Measurements from ENCODE around the gene EPM2A.

The EPM2A gene

DNA sequence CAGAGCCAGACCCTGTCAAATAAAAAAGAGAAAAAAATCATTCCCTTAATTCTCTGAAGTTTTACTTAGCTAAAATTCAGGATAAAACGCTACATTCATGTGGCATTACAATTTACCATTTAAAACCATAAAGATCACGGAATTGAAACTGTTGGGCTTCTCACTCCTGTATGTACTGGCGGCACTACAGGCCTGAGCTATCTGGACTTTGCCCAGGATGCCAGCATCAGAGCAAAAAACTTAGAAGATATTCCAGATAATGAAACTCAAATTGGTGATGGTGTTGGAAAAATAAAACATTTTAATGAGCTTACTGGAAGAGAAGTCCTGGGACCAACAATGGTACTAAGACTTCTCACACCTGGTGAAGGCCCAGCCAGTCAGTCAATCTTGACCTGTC lies 14.2 kb downstream of the EPM2A start:
- no peak overlapping the region for H3K4me3 ChIP-seq (ENCODE audit: low read depth, low read length)
- TF ChIP-seq, protein P1, sequence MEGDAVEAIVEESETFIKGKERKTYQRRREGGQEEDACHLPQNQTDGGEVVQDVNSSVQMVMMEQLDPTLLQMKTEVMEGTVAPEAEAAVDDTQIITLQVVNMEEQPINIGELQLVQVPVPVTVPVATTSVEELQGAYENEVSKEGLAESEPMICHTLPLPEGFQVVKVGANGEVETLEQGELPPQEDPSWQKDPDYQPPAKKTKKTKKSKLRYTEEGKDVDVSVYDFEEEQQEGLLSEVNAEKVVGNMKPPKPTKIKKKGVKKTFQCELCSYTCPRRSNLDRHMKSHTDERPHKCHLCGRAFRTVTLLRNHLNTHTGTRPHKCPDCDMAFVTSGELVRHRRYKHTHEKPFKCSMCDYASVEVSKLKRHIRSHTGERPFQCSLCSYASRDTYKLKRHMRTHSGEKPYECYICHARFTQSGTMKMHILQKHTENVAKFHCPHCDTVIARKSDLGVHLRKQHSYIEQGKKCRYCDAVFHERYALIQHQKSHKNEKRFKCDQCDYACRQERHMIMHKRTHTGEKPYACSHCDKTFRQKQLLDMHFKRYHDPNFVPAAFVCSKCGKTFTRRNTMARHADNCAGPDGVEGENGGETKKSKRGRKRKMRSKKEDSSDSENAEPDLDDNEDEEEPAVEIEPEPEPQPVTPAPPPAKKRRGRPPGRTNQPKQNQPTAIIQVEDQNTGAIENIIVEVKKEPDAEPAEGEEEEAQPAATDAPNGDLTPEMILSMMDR (IDR thresholded peaks at IDR 0.05; ENCODE audit: borderline replicate concordance, insufficient read depth, low read depth, low read length), result no peak

DNA sequence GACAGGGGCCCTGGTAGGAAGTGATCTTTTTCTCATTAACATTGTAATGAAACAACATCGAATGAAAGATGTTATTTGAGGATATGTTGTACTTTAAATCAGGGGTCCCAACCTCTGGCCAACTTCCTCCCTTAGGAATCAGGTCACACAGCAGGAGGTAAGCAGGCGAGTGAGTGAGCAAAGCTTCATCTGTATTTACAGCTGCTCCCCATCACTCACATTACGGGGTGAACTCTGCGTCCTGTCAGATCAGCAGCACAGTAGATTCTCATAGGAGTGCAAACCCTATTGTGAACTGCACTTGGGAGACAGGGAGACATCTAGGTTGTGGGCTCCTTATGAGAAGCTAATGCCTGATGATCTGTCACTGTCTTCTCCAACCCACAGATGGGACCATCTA lies 19.9 kb downstream of the EPM2A start:
- TF ChIP-seq, protein P1 (IDR thresholded peaks at IDR 0.05; ENCODE audit: borderline replicate concordance, insufficient read depth, low read depth, low read length), result no peak
- no peak overlapping the region for H3K4me3 ChIP-seq (ENCODE audit: low read depth, low read length)

DNA sequence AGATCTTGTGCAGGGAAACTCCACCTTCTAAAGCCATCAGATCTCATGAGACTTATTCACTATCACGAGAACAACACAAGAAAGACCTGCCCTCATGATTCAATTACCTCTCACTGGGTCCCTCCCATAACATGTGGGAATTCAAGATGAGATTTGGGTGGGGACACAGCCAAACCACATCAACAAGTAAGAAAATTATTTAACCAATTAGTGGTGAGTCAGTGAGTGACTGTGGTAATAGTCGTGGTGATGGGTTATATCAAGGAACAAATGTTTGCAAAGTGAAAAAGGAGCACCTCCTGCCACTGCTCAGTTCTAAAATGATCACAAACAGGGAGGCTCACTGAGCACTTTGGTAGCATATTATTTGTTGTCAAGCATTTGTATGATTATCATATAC lies 20.6 kb downstream of the EPM2A start:
- H3K4me3 ChIP-seq (ENCODE audit: low read depth, low read length), result no peak overlapping the region
- TF ChIP-seq, protein P1 (IDR thresholded peaks at IDR 0.05; ENCODE audit: borderline replicate concordance, insufficient read depth, low read depth, low read length), result no peak

DNA sequence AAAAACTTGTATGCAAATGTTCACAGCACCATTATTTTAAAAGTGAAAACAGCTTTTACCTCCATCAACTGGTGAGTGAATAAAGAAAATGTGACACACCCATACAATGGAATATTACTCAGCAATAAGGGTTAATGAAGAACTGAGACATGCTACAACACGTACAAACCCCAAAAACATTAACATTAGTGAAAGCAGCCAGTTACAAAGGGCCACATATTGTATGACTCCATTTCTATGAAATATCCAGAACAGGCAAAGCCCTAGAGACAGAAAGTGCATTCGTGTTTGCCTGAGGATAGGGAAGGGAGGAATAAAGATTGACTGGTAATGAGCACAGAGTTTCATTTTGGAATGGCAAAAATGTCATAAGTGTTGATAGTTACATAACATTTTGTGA lies 21.5 kb downstream of the EPM2A start:
- no peak overlapping the region for H3K4me3 ChIP-seq (ENCODE audit: low read depth, low read length)
- TF ChIP-seq, protein P1 (IDR thresholded peaks at IDR 0.05; ENCODE audit: borderline replicate concordance, insufficient read depth, low read depth, low read length), result no peak

DNA sequence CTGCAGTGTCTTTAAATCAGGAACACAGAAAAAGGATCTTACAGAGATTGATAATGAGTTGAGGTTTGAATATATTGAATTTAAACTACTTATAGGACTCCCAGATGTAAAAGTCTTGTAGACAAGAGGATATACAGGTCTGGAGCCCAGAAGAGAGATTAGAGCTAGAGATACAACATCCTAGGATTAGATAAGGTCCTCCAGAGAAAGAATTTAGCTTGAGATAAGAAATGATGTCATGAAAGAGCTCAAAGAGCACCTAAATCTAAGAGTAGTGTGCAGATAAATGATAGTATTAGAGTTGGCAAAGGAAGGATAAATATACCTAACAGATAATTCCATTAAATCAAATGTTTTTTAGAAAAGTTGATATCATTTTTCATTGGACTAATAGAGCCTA lies 23.9 kb downstream of the EPM2A start:
- TF ChIP-seq, protein P1 (IDR thresholded peaks at IDR 0.05; ENCODE audit: borderline replicate concordance, insufficient read depth, low read depth, low read length), result no peak
- no peak overlapping the region for H3K4me3 ChIP-seq (ENCODE audit: low read depth, low read length)

DNA sequence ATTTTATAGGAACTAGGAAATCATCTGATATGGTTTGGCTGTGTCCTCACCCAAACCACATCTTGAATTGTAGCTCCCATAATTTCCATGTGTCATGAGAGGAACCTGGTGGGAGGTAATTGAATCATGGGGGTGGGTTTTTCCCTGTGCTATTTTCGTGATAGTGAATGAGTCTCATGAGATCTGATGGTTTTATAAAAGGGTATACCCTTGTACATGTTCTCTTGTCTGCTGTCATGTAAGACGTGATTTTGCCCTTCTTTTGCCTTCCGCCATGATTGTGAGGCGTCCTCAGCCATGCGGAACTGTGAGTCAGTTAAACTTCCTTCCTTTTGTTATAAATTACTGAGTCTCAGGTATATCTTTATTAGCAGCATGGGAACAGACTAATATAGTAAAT lies 27.9 kb downstream of the EPM2A start:
- TF ChIP-seq, protein P1 (IDR thresholded peaks at IDR 0.05; ENCODE audit: borderline replicate concordance, insufficient read depth, low read depth, low read length), result no peak
- no peak overlapping the region for H3K4me3 ChIP-seq (ENCODE audit: low read depth, low read length)

DNA sequence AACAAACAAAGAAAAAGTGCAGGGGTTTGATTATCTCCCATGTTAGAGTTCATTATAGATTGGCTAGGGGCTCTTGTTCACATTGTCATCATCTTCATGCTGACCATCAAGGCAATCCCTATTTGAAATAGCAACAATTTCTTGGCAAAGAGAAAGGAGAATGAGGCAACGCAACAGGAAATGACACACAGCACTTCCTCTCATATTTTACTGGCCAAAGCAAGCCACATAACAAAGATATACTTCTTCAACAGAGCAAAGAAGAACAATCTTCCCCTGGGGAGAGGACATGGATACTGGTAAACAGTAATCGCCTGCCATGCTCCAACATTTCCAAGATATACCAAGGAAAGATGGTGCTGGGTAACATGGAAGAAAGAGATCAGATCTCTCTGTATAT lies 29.8 kb downstream of the EPM2A start:
- no peak overlapping the region for H3K4me3 ChIP-seq (ENCODE audit: low read depth, low read length)
- TF ChIP-seq, protein P1 (IDR thresholded peaks at IDR 0.05; ENCODE audit: borderline replicate concordance, insufficient read depth, low read depth, low read length), result no peak
